ENCODE measurements around the gene PLEK. TPM values are rescaled to one million over a fixed set of nuclear protein-coding genes. Genes with fewer than 3 reads are reported as not detected.
"Not testable (repeated sequence)": the region's sequence is repeated elsewhere in the genome, so short reads cannot be mapped to it uniquely, and the experiment has no call there.

Gene PLEK
- polyA plus RNA-seq (2014; cell fraction: cytosol; rRNA removed) = 0.09 TPM in 1 of 2 replicates, not detected in the other
- polyA plus RNA-seq (2014; cell fraction: nucleus; rRNA removed) = 0.13 TPM in 1 of 2 replicates, not detected in the other

GRCh38 chr2:68365087-68365486, at the start of gene PLEK:
PLEK (plus strand) TSS chr2:68365282; CDS start chr2:68365352, 70 bp downstream.
- DNase-seq (ENCODE audit: low spot score) = no peak

DNA sequence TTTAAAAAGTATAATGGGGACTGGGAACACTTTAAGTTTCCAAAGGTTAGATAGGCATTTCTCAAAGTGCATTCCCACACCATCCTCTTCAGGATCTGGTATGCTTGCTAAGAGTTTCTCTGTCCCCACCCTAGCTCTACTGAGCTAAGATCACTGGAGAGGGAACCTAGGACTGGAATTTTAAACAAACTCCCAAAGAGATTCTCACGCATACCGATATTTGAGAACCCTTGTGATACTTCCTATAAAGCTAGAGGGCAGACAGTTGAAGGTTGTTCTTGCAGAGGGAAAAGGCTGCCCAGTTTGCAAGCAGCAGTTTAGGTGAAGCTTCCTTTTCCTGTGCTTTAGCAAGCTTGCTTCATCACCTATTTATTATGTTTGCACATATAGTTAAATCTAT, 49.0 kb upstream of the PLEK start:
- DNase-seq (ENCODE audit: low spot score) = no peak

GRCh38 chr2:68317971-68318913, 46.8 kb upstream of the PLEK start:
- peak; percentile 54 for DNase-seq (ENCODE audit: low spot score)

DNA sequence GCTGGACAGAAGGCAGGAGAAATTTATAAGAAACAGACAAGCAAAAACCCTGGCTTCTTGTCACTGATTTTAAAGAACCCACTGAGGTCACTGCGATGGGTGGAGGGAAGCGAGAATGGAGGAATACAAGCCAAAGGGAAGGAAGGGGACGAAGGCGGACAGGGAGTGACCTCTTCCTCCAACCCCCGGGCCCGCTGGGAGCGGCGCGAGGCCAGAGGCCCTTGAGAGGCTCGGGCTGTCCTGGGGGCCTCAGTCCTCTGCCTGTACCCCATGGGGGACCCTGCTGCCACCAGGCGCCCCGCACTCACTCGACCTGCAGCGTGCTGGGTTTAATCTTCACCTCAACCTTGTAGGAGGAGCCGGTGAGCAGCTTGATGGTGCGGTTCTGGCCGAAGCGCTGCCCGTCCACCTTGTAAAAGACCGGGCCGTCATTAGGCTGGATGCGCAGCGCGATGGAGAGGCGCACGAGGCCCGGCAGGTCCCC, 46.1 kb upstream of the PLEK start:
- peak; percentile 39 for DNase-seq (ENCODE audit: low spot score)

DNA sequence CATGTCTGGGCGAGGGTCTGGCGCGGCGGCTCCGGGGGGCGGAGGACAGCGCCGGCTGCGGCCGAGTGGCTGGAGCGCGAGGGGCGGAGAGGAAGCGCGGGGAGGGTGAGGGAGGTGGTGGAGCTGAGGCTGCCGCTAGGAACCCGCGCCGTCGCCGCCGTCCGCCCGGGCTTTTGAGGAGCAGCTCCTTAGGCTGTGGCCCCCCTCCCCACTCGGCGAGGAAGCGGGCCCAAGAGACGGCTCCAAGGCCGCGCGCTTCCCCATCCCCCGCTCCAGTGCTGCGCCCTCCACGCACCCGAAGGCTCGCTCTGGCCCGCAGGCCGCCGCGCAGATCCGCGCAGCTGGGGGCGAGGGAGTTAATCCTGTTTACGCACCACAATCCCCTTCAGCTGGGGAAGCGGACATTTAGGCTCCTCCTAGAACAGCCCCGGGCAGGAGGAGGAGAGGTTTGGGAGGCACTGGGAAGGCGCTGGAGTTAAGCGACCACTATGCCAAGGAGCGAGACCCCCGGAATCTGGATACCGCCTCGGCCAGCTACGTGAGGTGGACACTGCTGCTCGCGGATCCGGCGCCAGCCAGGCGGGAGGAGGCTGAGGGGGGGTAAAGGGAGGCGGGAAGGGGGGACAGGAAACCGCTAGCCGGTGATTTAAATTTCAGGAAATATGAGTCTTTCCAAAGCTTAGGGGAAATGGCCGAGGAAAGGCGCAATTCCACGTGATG, 45.5 kb upstream of the PLEK start, which contains the start of gene CNRIP1:
CNRIP1 (minus strand) TSS at position 552 of the 720 bp plus-strand sequence; CDS start at position 3, 549 bp downstream.
- DNase-seq (ENCODE audit: low spot score) = peak; percentile 92

DNA sequence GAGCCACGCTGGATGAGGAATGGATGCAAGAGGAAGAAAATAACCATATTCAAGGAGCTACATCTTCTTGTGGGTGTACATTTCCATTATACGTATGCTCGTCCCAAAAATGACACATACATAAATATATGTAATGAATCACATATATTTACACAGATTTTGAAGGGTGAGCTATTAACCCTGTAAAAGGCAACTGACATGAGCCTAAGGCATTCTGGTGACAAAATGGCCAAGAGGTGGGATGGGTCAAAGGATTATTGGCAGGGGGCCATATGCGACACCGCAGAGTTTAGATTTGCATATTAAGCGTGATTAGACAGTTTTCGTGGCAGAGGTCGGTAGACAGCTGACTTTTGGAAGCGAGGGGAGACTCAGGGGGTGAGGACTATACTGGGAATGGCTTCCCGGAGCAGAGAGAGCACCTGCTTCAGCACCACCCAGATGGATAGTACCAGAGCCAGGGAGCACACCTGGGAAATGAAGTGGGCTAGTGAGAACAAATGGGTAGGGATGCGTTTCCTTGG, 44.9 kb upstream of the PLEK start:
- DNase-seq (ENCODE audit: low spot score) = no peak

DNA sequence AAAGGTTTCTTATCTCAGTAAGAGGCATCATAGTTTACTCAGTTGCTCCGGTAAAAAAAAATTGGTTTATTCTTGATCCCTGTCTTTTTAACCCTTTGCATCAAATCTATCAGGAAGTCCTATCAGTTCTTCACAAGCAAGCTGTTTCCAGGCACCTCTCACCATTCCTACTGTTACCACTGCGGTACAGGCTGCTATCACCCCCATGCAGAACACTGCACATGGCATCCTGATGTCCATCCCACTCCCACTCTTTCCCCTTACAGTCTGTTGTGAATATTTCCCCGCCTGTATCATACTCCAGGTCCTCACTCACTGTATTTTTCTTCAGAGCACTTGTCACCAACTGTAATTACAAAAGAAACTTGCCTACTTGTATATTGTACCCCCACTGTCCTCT, 40.0 kb upstream of the PLEK start:
- DNase-seq (ENCODE audit: low spot score) = no peak

- DNase-seq (ENCODE audit: low spot score) = no peak
Measured at GRCh38 chr2:68328901-68329300, 36.2 kb upstream of the PLEK start.

- no peak for DNase-seq (ENCODE audit: low spot score)
Measured at GRCh38 chr2:68330691-68331090, 34.4 kb upstream of the PLEK start.

DNA sequence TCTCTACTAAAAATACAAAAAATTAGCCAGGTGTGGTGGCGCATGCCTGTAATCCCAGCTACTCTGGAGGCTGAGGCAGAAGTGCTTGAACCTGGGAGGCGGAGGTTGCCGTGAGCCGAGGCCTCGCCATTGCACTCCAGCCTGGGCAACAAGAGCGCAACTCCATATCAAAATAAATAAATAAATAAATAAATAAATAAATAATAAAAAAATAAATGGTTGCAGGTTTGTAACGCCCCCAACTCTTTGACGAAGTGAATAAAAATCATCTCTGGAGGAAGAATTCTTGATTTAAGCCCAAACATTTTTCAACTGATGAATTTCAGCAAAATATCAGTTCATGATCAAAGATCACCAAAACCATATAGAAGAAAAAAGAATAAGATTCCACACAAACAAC, 32.1 kb upstream of the PLEK start:
- DNase-seq (ENCODE audit: low spot score) = no peak

GRCh38 chr2:68333931-68334330, 31.2 kb upstream of the PLEK start:
- DNase-seq (ENCODE audit: low spot score) = no peak

DNA sequence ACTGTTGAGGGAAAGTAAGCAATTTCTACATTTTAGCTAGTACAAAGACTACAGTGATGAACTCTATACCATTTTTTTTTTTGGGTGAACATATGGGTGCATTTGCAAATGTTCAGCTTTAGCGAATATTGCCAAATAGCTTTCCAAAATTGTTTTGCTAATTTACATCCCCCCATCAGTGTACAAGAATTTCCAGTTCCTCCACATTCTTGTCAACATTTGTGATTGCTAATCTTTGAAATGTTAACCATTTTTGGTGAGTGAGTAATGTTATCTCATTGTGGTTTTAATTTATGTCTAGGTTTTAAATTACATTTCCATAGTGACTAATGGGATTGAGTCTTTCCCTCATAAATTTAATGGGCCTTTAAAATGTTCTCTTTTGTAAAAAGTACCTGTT, 28.9 kb upstream of the PLEK start:
- no peak for DNase-seq (ENCODE audit: low spot score)

DNA sequence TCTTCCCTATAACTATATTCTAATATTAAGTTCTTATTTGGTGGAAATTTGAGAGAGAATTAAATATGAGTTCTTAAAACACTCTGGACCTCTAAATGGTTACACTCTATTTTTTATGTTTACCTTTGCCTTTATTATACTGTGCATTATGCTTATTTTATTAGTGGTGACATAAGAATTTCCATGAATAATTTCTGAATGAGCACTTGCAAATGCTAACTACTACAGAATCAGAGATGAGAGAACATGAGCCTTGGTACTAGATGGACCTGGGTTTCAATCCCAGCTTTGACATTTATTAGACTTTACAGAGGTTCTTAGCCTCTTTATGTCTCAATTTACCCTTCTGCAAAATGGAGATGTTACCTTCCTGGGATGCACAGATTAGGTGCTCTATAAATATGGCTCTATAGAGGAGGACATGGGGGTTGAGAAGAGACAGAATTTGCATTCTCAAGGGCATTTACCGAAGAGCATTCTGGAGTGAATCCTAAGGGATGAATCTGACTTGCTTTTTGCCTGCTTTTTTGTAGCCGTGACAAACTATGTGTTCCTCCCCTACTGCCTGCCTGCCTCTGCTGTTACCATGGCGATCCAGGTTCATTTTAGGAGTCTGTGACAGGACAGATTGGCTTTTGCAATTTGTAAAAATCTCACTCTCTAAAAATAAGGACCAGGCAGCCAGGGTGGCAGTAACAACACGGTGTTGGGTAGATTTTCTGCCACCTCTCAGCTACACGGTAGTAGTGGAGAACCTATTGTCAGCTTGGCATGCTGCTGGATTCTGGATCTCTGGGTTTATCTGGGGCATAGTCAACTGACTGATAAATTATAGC, 24.6 kb upstream of the PLEK start:
- no peak for DNase-seq (ENCODE audit: low spot score)

DNA sequence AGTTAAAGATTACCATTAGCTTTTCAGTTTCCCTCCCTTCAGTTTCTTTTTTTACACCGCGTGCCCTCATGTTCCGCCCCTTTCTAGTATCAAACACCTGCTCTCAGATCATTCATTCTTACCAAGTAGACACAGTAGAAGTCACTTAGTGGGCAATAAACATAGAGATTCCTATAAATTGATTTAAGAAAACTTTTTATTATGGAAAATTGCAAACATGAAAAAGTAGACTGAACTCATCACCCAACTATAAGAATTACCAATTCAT, 24.1 kb upstream of the PLEK start:
- DNase-seq (ENCODE audit: low spot score) = no peak

DNA sequence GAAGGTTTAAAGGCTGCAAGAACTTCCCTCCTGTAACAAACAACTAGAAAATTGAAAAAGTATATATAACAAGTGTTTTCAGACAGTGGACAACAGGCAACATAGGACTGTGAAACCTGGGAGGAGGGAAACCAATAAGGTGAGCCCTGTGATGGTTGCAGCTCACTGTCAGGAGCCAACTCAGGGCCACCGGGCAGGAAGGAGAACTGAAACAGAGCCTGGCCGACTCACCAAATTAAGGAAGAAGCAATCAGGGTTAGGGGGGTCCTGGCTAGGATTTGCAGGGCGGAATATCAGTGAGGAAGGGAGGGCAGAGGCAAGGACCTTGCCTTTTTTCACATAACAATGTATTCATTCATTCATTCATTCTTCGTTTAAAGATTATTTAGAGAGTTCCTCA, 23.5 kb upstream of the PLEK start:
- DNase-seq (ENCODE audit: low spot score) = no peak

GRCh38 chr2:68342470-68342869, 22.6 kb upstream of the PLEK start:
- no peak for DNase-seq (ENCODE audit: low spot score)

GRCh38 chr2:68344031-68344430, 21.1 kb upstream of the PLEK start:
- no peak for DNase-seq (ENCODE audit: low spot score)

DNA sequence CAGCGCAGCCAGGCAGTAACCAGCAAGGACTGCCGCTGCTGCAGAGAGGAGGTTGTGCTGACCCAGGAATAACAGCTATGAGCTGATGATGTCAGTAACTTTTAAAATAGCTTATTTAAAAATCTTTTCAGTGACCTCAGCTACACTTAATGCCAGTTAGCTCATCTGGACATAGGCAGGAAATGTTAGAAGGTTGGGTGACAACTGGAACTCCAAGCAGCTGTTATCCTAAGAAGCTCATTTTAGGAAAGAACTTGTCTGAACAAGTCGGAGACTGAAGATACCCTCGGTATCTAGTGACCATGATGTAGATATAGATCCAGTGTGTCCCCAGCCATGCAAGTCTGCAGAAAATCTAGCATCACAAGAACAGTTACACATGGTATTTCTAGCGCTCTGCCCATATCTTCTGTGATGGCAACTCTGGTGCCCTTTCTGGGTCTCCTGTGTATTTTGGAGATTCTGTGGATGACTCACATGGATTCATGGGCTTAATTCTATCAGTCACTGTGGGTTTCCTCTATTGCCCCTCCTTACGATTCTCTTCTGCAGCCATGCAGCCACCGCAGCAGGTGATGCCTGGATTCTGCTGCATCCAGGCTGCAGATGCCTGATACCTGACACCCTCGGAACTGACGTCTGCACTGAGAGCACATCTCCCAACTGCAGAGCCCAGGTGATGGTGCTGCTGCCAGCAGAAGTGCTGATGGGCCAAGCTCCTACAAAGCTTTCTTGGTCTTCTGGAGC, 19.8 kb upstream of the PLEK start:
- peak; percentile 28 for DNase-seq (ENCODE audit: low spot score)

DNA sequence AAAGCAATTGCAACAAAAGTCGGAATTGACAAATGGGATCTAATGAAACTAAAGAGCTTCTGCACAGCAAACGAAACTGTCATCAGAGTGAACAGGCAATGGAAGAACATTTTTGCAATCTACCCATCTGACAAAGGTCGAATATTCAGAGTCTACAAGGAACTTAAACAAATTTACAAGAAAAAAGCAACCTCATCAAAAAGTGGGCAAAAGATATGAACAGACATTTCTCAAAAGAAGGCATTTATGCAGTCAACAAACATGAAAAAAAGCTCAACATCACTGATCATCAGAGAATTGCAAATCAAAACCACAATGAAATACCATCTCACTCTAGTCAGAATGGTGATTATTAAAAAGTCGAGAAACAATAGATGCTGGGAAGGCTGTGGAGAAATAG, 16.0 kb upstream of the PLEK start:
- DNase-seq (ENCODE audit: low spot score) = not testable (repeated sequence)

GRCh38 chr2:68351997-68352396, 13.1 kb upstream of the PLEK start:
- DNase-seq (ENCODE audit: low spot score) = no peak
